Ishikawa (cell line): ENCODE results near the gene EPHB4.

Experiments
- FOXM1 ChIP-seq: IDR thresholded peaks from 2 replicates; pipeline ENCODE4 v1.6.1; 2012; ENCODE audit warnings: low read depth, borderline replicate concordance
- MAX ChIP-seq: IDR thresholded peaks from 2 replicates; pipeline ENCODE4 v1.6.1; 2012
- NFIC ChIP-seq: IDR thresholded peaks from 2 replicates; pipeline ENCODE4 v1.6.1; 2012
- RAD21 ChIP-seq: IDR thresholded peaks from 2 replicates; pipeline ENCODE4 v1.6.1; 2012; ENCODE audit warnings: low read depth
- REST ChIP-seq: IDR thresholded peaks from 2 replicates; pipeline ENCODE4 v1.6.1; 2012; ENCODE audit warnings: low read depth, mild to moderate bottlenecking
- TAF1 ChIP-seq: IDR thresholded peaks from 2 replicates; pipeline ENCODE4 v1.6.1; 2012; ENCODE audit warnings: low read depth, mild to moderate bottlenecking
- TEAD4 ChIP-seq: IDR thresholded peaks from 2 replicates; pipeline ENCODE4 v1.6.1; 2012

- TF ChIP-seq TEAD4 = no peak
- no peak for TF ChIP-seq FOXM1
- no peak for TF ChIP-seq MAX
- TF ChIP-seq REST = no peak
- TF ChIP-seq TAF1 = no peak
- no peak for TF ChIP-seq RAD21
- TF ChIP-seq NFIC = no peak
Observed at GRCh38 chr7:100856871-100857282, 29.6 kb upstream of the EPHB4 start.
